HG02798 (cell line): ENCODE measurements around the gene SPNS3.

Experiments used
- ATAC-seq: cut with Tn5 transposase; IDR thresholded peaks from one replicate; pipeline ENCODE4 v1.9.1; 2021; ENCODE audit warnings: mild to moderate bottlenecking; ENCODE audit not compliant: unreplicated experiment, poor library complexity

The SPNS3 gene, protein sequence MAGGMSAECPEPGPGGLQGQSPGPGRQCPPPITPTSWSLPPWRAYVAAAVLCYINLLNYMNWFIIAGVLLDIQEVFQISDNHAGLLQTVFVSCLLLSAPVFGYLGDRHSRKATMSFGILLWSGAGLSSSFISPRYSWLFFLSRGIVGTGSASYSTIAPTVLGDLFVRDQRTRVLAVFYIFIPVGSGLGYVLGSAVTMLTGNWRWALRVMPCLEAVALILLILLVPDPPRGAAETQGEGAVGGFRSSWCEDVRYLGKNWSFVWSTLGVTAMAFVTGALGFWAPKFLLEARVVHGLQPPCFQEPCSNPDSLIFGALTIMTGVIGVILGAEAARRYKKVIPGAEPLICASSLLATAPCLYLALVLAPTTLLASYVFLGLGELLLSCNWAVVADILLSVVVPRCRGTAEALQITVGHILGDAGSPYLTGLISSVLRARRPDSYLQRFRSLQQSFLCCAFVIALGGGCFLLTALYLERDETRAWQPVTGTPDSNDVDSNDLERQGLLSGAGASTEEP

DNA sequence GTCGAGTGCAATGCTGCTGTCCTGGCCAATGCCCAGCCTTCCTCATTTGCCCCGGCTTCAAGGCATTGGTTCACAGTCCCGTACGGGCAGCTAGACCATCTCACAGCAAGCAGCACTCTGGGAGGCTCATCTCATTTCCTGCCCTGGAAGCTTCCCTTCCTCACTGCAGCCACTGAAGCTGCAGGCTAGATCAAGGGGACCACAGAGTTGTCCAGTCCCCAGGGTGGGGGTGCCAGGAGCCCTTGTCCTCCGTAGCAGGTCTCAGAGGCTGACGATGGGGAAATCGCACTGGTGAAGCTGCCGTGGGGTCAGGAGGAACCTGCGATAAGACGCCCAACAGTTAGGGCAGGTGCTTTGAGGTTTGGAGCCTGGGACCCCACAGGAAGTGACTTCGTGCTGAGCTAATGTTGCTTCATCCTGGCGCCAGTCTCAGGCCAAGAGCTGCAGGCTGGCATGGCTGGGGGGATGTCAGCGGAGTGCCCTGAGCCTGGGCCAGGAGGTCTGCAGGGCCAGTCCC is at the start of gene SPNS3:
SPNS3 (plus strand) TSS at position 426 of the 517 bp plus-strand sequence; CDS start at position 454, 28 bp downstream.
- no peak for ATAC-seq

DNA sequence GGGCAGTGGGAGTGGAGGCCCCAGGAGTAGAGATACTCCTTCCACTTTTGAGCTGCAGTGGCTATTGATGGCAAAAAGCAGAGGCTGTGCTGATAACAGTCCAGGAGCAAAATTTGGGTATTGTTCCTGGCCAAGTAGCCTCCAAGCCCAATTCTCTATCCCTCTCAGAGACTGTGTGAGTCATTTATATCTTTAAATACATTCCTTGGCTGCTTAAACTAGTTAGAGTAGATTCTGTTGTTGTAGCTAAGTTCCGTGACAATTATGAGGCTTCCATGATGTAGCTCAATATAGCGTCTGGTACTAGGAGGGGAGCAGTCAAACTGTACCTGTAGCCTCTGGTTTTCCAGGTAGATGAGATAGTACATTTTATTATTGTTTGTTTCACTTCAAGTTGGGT is 47.3 kb upstream of the SPNS3 start:
- ATAC-seq = no peak

DNA sequence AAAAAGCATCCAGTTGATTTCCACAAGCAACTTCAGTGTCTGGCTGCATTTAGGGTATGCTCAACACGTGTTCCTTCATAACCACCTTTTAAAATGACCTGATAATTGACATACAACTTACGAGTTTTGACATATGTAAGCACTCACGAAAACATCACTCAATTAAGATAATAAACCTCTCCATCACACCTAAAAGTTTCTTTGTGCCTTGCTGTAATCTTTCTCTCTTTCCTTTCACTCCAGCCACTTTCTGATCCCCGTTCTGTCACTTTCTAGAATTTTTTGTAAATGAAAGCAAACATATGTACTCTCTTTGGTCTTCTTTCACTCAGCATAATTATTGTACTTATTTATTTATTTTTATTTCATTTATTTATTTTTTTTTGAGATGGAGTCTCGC is 46.6 kb upstream of the SPNS3 start:
- ATAC-seq = no peak

DNA sequence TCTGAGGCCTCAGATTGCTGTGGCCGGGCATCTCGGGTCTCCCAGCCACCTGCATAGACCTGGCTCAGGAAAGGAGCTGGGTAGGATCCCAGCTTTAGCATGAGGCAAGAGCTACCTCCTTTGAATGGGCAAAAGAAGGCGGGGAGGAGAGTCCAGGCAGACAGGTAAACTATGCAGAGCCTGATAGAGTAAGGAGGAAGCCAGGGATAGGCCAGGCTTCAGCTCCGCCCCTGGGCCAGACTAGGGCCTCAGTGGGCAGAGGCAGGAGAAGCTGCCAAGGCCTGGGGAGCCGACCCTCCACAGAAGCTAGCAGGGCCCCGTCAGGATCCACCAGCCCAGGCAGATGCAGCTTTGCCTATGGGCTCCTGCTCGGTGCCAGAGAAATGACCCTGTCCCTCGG is 44.7 kb upstream of the SPNS3 start:
- ATAC-seq = no peak

DNA sequence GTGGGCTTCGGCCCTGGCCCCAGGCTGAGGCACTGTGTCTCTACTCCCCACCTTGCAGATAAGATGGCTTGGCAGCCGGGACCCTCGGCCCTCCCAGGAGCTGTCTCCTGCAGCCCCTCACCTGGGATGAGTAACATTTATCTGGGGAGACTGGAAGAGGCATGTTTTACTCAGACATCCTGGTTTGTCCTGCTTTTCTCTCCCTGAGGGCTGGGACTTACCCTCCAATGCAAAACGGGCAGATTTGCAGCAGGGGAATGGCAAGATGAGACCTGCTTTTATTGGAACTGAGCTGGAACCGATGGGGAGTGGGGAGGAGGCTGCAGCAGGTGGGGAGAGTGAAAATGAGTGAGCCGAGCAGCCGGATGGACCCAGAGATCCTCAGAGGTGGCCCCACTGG is 39.9 kb upstream of the SPNS3 start:
- no peak for ATAC-seq

DNA sequence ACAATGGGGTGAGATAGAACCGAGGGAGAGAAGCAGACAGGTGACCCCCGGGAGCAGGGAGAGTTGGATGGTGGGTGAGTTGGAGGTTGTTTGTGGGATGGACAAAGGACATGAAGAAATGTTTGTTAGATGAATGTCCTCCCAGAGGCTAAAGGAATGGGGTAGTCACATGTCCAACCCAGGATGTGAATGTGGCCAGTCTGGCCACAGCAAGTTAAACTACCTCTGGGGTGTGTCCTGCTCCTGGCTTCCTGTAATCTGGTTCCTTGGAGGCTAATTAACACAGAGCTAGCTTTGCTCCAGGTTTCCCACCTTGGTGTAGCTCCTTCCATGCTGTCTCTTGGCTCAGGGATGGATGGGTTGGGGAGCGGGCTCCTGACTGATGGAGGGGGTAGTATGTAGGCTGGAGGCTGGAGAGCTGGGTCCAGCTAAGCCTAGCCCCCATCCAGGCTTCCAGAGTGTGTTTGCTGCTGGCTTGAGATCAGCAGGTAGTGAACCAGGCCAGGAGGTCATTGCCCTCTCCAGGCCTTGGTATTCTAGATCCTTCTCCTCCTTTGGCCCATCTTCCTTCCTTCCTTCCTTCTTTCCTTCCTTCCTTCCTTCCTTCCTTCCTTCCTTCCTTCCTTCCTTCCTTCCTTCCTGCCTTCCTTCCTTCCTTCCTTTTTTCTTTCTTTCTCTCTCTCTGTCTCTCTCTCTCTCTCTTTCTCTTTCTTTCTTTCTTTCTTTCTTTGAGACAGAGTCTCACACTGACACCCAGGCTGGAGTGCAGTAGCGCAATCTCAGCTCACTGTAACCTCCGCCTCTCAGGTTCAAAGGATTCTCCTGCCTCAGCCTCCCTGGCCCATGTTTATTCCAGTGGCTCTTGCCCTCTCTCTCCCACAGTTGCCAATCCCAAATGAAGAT is 39.3 kb upstream of the SPNS3 start:
- no peak for ATAC-seq

DNA sequence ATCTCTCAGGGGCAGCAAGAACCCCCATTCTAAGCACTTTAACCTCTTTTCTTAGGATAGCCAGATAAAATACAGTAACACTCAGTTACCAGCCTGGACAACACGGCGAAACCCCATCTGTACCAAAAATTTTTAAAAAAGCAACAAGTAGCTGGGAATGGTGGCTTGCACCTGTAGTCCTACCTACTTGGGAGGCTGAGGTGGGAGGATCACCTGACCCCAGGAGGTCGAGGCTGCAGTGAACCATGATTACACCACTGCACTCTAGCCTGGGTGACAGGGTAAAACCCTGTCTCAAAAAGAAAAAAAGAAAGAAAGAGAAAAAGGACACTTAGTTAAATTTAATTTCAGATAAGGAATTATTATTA is 38.6 kb upstream of the SPNS3 start:
- no peak for ATAC-seq

DNA sequence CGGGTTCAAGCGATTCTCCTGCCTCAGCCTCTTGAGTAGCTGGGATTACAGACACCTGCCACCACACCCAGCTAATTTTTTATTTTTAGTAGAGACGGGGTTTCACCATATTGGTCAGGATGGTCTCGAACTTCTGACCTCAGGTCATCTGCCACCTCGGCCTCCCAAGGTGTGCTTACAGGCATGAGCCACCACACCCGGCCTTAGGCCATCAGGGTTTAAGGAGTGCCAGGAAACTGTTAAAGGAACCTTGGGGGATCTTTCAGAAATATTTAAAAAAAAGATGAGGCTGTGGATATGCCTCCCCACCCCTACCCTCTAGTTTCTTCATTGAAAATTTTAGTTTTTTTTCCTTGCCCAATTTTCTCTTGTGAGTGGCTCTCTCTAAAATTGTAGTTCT is 35.9 kb upstream of the SPNS3 start:
- ATAC-seq = no peak

DNA sequence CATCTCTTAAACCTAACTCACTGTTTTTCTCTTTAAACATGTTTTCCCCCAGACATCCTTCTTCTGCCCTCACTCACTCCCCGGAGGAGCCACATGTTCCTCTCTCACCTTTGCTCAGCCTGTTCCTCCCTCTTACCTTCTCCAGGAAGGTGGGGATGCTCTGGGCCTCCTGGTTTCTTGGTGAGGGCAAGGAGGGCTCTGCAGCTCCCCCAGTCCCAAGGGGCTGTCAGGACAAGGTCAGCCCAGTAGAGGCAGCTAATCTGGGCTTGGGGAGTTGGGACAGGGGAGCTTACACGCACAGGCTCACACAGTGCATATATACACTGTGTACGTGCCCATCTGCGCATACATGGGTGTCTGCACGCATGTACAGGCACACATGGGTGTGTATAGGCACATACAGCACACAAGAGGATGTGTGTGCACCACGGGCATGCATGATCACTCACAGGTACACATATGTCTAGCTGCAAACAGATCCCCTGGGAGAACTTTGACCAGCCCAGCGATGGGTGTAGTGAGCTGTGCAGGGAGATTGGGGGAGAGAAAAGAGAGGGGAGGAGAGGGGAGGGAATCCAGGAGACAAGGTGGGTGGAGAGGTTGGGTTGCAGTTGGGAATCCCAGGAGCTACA is 28.6 kb upstream of the SPNS3 start:
- no peak for ATAC-seq

DNA sequence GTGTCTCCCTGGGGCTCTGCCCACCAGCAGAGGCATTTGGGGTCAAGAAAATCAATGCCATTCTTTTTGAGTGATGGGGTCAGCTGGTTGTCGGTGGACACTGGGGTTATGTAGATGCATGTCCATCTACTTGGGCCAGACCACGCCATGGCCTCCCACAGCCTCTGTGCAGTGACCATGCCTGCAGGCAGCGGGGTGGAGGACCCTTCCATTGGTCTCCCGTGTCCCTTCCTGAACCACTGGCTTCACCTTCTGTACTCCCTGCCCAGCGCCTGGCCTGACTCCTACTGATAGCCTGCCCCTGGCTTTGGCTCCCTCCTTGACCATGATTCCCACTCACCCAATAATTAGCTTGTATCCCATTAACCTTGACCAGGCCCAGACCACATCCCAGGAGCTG is 28.0 kb upstream of the SPNS3 start:
- ATAC-seq = no peak

DNA sequence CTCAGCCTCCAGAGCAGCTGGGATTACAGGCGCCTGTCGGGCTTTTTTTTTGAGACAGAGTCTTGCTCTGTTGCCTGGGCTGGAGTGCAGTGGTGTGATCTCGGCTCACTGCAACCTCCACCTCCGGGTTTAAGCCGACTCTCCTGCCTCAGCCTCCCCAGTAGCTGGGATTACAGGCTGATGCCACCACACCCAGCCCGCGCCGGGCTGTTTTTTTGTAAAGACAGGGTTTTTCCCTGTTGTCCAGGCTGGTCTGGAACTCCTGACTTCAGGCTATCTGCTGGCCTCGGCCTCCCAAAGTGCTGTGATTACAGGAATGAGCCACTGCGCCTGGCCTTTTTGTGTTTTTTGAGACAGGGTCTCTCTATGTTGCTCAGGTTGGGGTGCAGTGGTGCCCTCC is 27.4 kb upstream of the SPNS3 start:
- no peak for ATAC-seq

DNA sequence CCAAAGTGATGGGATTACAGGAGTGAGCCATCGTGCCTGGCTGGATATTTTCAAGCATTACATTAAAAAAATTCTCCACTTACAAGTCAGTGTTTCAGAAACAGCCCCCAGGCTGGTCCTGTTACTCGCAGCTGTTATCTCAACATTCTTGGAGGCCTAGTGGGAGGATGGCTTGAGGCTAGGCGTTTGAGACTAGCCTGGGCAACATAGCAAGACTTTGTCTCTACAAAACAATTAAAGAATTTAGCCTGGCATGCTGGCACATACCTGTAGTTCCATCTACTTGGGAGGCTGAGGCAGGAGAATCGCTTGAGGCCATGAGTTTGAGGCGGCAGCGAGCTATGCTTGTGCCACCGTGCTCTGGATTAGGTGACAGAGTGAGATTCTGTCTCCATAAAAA is 26.5 kb upstream of the SPNS3 start:
- no peak for ATAC-seq

DNA sequence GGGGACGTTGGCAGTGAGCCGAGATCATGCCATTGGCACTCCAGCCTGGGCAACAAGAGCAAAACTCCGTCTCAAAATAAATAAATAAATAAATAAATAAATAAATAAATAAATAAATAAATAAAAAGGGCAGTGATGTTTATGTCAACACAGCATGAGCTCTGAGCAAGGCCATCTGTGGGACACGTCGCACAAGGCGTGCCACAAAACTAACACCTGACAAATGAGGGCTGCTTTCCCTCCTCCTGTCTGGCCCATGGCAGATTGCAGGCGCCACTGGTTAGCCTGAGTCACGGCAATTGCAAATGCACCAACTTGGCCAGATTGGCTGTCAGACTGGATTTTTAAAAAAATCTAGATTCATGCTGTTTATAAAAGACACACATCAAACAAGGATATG is 25.9 kb upstream of the SPNS3 start:
- ATAC-seq = no peak

DNA sequence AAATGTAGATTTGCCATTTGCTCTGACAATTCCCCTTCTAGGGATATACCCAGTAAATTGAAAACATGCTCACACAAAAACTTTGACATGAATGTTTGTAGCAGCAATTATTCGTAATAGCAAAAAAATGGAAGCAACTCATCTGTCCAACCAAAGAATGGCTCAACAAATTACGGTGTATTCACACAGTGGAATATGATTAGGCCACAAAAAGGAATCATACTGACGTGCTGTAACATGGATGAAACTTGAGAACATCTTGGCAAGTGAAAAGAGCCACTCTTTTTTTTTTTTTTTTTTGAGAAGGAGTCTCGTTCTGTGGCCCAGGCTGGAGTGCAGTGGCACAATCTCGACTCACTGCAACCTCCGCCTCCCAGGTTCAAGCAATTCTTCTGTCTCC is 24.1 kb upstream of the SPNS3 start:
- no peak for ATAC-seq

DNA sequence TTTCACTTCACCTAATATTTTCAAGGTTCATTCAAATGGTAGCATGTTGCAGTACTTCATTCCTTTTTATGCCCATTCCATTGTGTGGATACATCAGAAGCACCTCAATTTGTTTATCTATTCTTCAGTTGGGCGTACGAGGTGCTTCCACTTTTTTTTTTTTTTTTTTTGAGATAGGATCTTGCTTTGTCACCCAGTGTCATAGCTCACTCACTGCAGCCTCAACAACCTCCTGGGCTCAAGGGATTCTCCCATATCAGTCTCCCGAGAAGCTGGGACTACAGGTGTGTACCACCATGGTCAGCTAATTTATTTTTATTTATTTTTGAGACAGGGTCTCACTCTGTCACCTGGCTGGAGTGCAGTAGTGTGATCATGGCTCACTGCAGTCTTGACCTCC is 22.5 kb upstream of the SPNS3 start:
- no peak for ATAC-seq

DNA sequence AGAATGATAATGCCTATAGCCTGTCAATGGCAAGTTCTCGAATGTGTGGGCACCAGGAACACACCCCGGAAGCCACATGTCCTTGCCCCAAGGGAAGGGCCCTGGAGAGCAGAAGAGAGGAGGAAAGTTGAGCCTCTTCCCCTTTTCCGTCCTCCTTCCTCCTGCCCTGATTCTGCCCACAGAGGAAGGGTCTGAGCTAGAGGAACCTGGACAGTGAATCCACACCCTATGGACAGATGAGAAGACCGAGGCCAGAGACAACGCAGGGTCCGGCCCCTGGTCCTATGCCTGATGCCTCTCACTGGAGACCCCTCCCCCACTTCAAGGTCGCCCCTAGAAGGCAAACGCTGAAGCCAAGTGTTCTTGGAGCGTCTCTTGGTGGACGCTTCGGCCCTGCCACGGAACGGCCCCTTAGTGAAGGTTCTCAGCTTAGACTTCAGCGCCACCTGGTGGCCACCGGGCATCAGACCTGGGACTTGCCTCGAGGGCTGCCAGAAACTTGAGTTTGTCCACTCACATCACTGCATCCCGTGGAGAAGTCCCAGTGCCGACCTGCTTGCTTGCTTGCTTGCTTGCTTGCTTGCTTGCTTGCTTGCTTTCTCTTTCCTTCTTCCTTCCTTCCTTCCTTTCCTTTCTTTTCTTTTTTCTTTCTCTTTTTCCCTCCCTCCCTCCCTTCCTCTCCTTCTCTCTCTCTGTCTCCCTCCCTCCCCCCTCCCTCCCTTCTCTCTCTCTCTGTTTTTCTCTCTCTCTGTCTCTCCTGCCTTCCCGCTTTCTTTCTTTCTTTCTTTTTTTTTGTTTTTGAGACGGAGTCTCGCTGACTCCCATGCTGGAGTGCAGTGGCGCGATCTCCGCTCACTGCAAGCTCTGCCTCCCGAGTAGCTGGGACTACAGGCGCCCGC is 20.6 kb upstream of the SPNS3 start:
- ATAC-seq = peak; percentile 70

DNA sequence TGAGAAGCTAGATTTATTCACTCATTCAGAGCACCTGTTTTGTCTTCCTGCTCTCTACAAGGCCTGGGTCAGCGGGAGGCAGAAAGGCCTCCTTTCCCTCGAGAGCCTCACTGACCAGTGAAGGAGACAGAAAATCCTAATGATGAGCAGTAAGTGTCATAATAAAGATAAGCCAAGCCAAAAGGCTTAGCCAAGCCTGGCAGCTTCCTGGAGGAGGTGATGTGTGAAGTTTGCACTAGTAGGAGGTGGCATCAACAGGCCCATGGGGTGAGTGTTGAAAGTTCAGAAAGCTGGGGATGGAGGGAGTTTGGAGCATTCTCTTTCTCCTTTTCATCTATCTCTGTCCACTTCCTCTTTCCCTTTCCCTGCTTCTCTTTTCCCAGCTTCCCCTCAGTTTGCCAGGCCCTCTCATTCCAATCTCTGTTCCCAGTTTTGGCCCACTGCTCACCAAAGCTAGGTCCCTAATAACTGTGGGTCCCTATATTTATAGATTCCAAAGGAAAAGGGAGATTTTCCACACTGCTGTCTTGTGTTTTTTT is 16.5 kb upstream of the SPNS3 start:
- ATAC-seq = no peak

DNA sequence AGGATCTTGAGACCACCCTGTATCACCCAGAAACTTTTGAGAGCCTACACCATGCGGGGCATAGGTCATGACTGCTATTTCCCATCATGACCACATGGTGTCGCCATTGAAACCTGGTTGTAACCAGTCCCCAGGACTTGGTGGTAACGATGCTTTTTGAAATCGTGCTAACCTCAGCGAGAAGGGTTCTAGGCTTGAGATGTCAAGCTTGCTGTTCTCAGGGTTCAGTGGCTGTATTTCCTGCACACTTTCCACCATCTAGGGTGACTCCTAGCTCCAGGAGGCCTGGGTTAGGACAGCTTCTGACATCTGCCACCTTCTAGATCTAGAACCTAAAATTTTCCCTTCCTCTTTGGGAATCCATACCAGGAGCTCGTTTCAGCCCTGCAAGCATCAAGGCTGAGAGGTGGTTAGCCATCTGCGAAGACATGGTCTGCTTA is 13.0 kb upstream of the SPNS3 start:
- ATAC-seq = no peak

DNA sequence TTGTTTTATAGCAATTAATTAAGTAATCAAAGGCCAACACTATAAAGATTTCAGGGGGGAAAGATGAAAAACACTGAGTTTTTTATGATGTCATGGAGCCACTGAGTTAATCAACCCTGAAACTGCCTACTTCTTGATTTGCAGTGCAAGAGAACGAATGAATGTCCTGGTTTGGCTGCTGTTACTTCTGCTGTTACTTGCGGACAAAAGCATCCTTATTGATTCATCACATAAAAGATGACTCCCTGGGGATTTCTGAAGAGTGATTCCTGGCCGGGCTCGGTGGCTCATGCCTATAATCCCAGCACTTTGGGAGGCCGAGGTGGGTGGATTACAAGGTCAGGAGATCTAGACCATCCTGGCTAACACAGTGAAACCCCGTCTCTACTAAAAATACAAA is 10.9 kb upstream of the SPNS3 start:
- no peak for ATAC-seq
